ENCODE measurements around the gene KRT75. TPM values are rescaled to one million over a fixed set of nuclear protein-coding genes. Genes with fewer than 3 reads are reported as not detected.

KRT75 gene
- total RNA-seq, 1 experiment from 2014 or later = not detected

GRCh38 chr12:52455821-52456220, 21.6 kb upstream of the KRT75 start:
- intact Hi-C loops (cut with micrococcal nuclease; ENCODE audit: unreplicated experiment) = no loop called here
- no TSS peak for BruUV-seq (replicated peaks)
- POLR2A ChIA-PET (ENCODE audit: low non-redundant PET) = no interaction called here
- CTCF ChIA-PET = no interaction called here
- no peak for DNase-seq (ENCODE audit: low spot score)
- Histone ChIP-seq H3K27me3 (replicated peaks; ENCODE audit: insufficient read depth, low read depth, low read length, poor library complexity) (peaks cover 15% of the 10 kb centered on the region), H3K9me3 (ENCODE audit: low read depth, low read length, poor library complexity, severe bottlenecking) (no peaks in the 10 kb centered on the region), H3K36me3 (ENCODE audit: insufficient read depth, low read length, poor library complexity, severe bottlenecking) (no peaks in the 10 kb centered on the region), H3K4me1 (ENCODE audit: insufficient read depth, low read length, poor library complexity, severe bottlenecking) (no peaks in the 10 kb centered on the region), H3K4me3 (ENCODE audit: low read depth, low read length, poor library complexity, severe bottlenecking) (no peak overlapping the region), H3K27ac (ENCODE audit: low read depth, low read length, poor library complexity, severe bottlenecking) (no peak overlapping the region)
- TF ChIP-seq EZH2 (IDR thresholded peaks at IDR 0.05; ENCODE audit: borderline replicate concordance, low read depth, low read length, poor library complexity, severe bottlenecking) = no peak
- TF ChIP-seq, protein P1, sequence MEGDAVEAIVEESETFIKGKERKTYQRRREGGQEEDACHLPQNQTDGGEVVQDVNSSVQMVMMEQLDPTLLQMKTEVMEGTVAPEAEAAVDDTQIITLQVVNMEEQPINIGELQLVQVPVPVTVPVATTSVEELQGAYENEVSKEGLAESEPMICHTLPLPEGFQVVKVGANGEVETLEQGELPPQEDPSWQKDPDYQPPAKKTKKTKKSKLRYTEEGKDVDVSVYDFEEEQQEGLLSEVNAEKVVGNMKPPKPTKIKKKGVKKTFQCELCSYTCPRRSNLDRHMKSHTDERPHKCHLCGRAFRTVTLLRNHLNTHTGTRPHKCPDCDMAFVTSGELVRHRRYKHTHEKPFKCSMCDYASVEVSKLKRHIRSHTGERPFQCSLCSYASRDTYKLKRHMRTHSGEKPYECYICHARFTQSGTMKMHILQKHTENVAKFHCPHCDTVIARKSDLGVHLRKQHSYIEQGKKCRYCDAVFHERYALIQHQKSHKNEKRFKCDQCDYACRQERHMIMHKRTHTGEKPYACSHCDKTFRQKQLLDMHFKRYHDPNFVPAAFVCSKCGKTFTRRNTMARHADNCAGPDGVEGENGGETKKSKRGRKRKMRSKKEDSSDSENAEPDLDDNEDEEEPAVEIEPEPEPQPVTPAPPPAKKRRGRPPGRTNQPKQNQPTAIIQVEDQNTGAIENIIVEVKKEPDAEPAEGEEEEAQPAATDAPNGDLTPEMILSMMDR (conservative IDR thresholded peaks at IDR 0.05; ENCODE audit: low read depth, low read length) = no peak

DNA sequence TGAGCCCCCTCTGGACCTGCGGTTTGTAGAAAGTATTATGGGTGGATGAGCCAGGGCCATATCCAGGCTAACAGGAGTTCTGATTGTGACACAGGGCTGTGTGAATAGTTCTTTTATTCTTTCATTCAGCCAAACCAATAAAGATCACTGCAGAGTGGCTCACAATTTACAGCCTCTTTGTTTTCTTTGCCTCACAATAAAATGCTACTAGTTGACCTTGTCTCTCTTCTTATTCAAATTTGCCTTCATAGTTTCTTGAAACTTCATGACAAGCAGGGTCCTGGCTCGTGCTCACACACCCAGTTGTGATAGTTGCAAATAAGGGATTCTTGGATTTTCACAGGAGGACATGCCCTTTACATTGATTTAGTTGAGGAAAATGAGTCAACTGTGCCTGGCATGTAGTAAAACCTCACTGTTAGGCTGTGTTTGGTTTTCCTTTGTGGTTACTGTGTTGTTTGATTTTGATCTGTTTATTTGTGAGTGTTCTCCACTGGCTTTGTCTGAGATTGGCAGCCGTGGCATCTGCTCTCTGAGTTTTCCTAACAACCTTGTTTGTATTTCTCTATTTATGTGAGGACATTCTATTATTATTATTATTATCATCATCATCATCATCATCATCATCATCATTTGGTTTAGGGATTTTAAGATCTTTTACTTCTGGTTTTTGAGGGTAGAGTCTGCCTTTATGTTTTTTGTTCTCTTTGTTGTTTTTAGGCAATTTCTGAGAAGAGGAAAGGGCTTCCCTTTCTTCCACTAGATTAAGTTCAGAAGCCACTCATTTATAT, 20.4 kb upstream of the KRT75 start:
- H3K27ac ChIP-seq (ENCODE audit: low read depth, low read length, poor library complexity, severe bottlenecking) = no peak overlapping the region
- ChIA-PET POLR2A (ENCODE audit: low non-redundant PET) (no interaction called here), CTCF (no interaction called here)
- no peak for DNase-seq (ENCODE audit: low spot score)
- no TSS peak for BruUV-seq (replicated peaks)
- intact Hi-C loops (cut with micrococcal nuclease; ENCODE audit: unreplicated experiment) = no loop called here
- H3K36me3 ChIP-seq (ENCODE audit: insufficient read depth, low read length, poor library complexity, severe bottlenecking) = no peaks in the 10 kb centered on the region
- no peaks in the 10 kb centered on the region for H3K4me1 ChIP-seq (ENCODE audit: insufficient read depth, low read length, poor library complexity, severe bottlenecking)
- no peak overlapping the region for H3K4me3 ChIP-seq (ENCODE audit: low read depth, low read length, poor library complexity, severe bottlenecking)
- TF ChIP-seq, protein P1 (conservative IDR thresholded peaks at IDR 0.05; ENCODE audit: low read depth, low read length) = no peak
- no peaks in the 10 kb centered on the region for H3K9me3 ChIP-seq (ENCODE audit: low read depth, low read length, poor library complexity, severe bottlenecking)
- peaks cover 13% of the 10 kb centered on the region for H3K27me3 ChIP-seq (replicated peaks; ENCODE audit: insufficient read depth, low read depth, low read length, poor library complexity)

DNA sequence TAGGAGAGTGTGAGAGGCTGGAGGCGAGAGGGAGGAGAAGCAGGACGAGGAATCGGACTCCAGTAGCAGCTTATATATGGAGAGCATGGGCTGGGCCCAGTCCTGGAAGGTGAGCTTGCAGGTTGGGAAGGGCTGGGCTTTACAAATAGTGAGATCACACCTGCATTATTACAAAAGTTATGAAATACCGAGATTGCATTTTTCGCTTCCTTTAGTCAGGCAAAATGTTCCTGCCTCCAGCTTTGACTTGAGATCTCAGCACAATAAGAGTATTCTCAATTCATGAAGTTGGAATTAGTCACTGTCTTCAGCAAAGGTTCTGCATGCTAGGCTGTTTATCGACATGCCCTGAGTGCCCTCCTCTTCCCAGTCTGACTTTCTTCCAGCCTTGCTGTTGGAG, 17.9 kb upstream of the KRT75 start, which contains the start of gene KRT6B:
KRT6B (minus strand) TSS at position 46 of the 400 bp plus-strand sequence. CDS start 68 bp downstream, outside the sequence.
- TF ChIP-seq, protein P1 (conservative IDR thresholded peaks at IDR 0.05; ENCODE audit: low read depth, low read length) = no peak
- no peak for TF ChIP-seq EZH2 (IDR thresholded peaks at IDR 0.05; ENCODE audit: borderline replicate concordance, low read depth, low read length, poor library complexity, severe bottlenecking)
- ChIA-PET CTCF (no interaction called here), POLR2A (ENCODE audit: low non-redundant PET) (no interaction called here)
- no peak within 1 kb of the TSS for H3K4me3 ChIP-seq (ENCODE audit: low read depth, low read length, poor library complexity, severe bottlenecking)
- no peak for DNase-seq (ENCODE audit: low spot score)
- BruUV-seq (replicated peaks) = no TSS peak
- no peaks in the 10 kb centered on the region for H3K36me3 ChIP-seq (ENCODE audit: insufficient read depth, low read length, poor library complexity, severe bottlenecking)
- intact Hi-C loops (cut with micrococcal nuclease; ENCODE audit: unreplicated experiment) = no loop called here
- H3K27ac ChIP-seq (ENCODE audit: low read depth, low read length, poor library complexity, severe bottlenecking) = no peak within 1 kb of the TSS
- no peaks in the 10 kb centered on the region for H3K4me1 ChIP-seq (ENCODE audit: insufficient read depth, low read length, poor library complexity, severe bottlenecking)
- peaks cover 13% of the 10 kb centered on the region for H3K27me3 ChIP-seq (replicated peaks; ENCODE audit: insufficient read depth, low read depth, low read length, poor library complexity)
- no peaks in the 10 kb centered on the region for H3K9me3 ChIP-seq (ENCODE audit: low read depth, low read length, poor library complexity, severe bottlenecking)

Measured in A673 (cell line).